ENCODE data around the gene EIF4B. TPM values are rescaled to one million over a fixed set of nuclear protein-coding genes. Genes with fewer than 3 reads are reported as not detected.

The EIF4B gene
- total RNA-seq, 4 donors from 2014 or later = 225 to 571 (median 372) TPM

- H3K27ac ChIP-seq = no peak overlapping the region
- 54 to 59% methylated on average over 10 to 12 of the region's 12 CpGs for WGBS, 2 donors
- DNase-seq = no peak
- intact Hi-C loops (cut with DNase I) = no loop called here
- H3K36me3 ChIP-seq = no peaks in the 10 kb centered on the region
- peaks cover 0 to 36% (median 15%) of the 10 kb centered on the region in 3 donors for H3K4me1 ChIP-seq
- no peak overlapping the region for H3K4me3 ChIP-seq
- TF ChIP-seq POLR2A (IDR thresholded peaks at IDR 0.05) = no peak
- TF ChIP-seq CTCF (IDR thresholded peaks at IDR 0.05) = no peak
- H3K9me3 ChIP-seq = no peaks in the 10 kb centered on the region
- peaks cover 0 to 36% (median 0%) of the 10 kb centered on the region in 4 donors for H3K27me3 ChIP-seq
Observed at GRCh38 chr12:52969166-52969795, 37.0 kb upstream of the EIF4B start.

DNA sequence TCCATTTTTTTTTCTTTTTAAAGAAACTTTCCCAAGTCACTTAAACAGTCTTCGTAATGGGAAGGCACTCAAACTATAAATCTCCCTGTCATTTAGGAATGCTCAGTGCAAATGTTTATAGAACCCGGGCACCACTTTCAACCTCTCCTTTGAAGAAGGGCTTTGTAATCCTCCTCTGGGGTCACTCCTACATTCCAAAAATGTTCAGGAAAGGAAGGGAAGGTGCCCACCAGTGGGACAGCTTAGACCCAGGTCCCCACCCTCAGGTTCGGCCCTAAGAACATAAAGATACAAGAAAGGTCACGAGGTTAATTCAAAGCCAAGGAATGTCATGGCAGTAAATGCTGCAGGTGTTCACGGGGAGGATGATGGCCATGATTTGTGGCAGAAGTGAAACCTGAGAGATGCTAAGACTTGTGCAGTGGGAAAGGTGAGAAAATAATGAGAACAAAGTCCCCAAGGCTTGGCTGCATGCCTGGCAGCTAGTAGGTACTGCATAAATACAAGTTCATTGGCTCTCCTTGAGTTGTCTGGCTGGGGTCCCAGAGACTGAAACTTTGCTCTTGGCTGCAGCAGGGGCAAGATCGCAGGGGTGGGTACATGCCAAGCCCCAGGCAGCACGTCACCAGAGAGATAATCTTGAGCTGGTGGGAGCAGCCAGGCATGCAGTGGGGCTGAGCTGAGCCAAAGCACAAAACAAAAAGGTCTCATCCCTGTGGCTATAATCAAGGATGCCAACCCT lies 36.3 kb upstream of the EIF4B start:
- intact Hi-C loops (cut with DNase I) = loop anchor here (10.0 kb wide), 1 partner anchor 815 kb away; no protein-coding TSS in a partner anchor
- Histone ChIP-seq H3K4me1 (peaks cover 0 to 34% (median 15%) of the 10 kb centered on the region in 3 donors), H3K9me3 (no peaks in the 10 kb centered on the region), H3K27ac (no peak overlapping the region), H3K4me3 (no peak overlapping the region), H3K36me3 (no peaks in the 10 kb centered on the region), H3K27me3 (peaks cover 0 to 29% (median 0%) of the 10 kb centered on the region in 4 donors)
- DNase-seq = no peak
- 20 to 27% methylated on average over 5 to 7 of the region's 7 CpGs for WGBS, 2 donors
- TF ChIP-seq CTCF (IDR thresholded peaks at IDR 0.05) (no peak), POLR2A (IDR thresholded peaks at IDR 0.05) (no peak)

- peak overlapping the region in 2 of 4 donors; percentile 28 to 60 for H3K27ac ChIP-seq
- WGBS, 2 donors = 47 to 51% methylated on average over 7 of the region's 8 CpGs
Observed at GRCh38 chr12:52971679-52972329, 34.5 kb upstream of the EIF4B start.

GRCh38 chr12:52975204-52975603 lies 31.1 kb upstream of the EIF4B start:
- Histone ChIP-seq H3K4me1 (peaks cover 0 to 15% (median 5%) of the 10 kb centered on the region in 3 donors), H3K9me3 (no peaks in the 10 kb centered on the region), H3K27me3 (peaks cover 0 to 39% (median 0%) of the 10 kb centered on the region in 4 donors), H3K36me3 (no peaks in the 10 kb centered on the region), H3K4me3 (no peak overlapping the region), H3K27ac (peak overlapping the region in 1 of 4 donors; percentile 44)
- TF ChIP-seq CTCF (IDR thresholded peaks at IDR 0.05) (no peak), POLR2A (IDR thresholded peaks at IDR 0.05) (no peak)
- WGBS, 2 donors = 63% methylated on average over 2 of the region's 3 CpGs; no CpG with 5 or more reads in 1 of the 2 donors
- intact Hi-C loops (cut with DNase I) = loop anchor here (10.0 kb wide), 1 partner anchor 820 kb away; no protein-coding TSS in a partner anchor
- DNase-seq = no peak

More at GRCh38 chr12:52971679-52972329, 34.5 kb upstream of the EIF4B start:
- peaks cover 0 to 26% (median 0%) of the 10 kb centered on the region in 4 donors for H3K27me3 ChIP-seq
- no peaks in the 10 kb centered on the region for H3K36me3 ChIP-seq
- TF ChIP-seq POLR2A (IDR thresholded peaks at IDR 0.05) (no peak), CTCF (IDR thresholded peaks at IDR 0.05) (no peak)
- DNase-seq = no peak
- peaks cover 0 to 25% (median 5%) of the 10 kb centered on the region in 3 donors for H3K4me1 ChIP-seq
- H3K9me3 ChIP-seq = no peaks in the 10 kb centered on the region
- H3K4me3 ChIP-seq = no peak overlapping the region
- intact Hi-C loops (cut with DNase I) = loop anchor here (10.0 kb wide), 1 partner anchor 817 kb away; no protein-coding TSS in a partner anchor
